Measurements from ENCODE around the gene KLHL7.

DNA sequence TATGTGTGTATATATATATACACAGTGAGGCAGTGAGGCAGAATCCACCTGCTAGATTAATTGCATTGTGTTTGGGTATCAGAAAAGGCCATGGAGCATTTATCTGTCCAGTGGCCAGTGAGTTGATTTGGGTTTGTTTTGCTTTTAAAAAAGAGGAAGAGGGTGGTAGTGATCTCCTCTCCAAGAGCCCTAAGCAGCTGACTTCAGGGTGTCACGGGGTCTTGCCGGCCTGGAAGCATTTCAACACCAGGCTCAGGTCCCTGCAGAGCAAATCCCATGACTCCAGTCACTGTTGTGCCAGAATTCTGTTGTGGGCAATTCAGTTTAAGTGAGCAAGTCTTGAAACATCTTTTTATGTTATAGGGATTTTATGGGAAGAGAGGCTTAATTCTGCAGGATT is 110.4 kb downstream of the KLHL7 start:
- TF ChIP-seq EZH2phosphoT487 (IDR thresholded peaks at IDR 0.05; ENCODE audit: low read depth) (no peak), CTCF (IDR thresholded peaks at IDR 0.05; ENCODE audit: low read depth, low read length) (no peak)
